GM19467 (cell line): ENCODE measurements around the gene RAPGEF6.
"Not testable (repeated sequence)": the region's sequence is repeated elsewhere in the genome, so short reads cannot be mapped to it uniquely, and the experiment has no call there.

Source experiments
- ATAC-seq: cut with Tn5 transposase; IDR thresholded peaks from one replicate; pipeline ENCODE4 v1.9.1; 2021; ENCODE audit warnings: mild to moderate bottlenecking, moderate library complexity; ENCODE audit not compliant: unreplicated experiment

Gene RAPGEF6

DNA sequence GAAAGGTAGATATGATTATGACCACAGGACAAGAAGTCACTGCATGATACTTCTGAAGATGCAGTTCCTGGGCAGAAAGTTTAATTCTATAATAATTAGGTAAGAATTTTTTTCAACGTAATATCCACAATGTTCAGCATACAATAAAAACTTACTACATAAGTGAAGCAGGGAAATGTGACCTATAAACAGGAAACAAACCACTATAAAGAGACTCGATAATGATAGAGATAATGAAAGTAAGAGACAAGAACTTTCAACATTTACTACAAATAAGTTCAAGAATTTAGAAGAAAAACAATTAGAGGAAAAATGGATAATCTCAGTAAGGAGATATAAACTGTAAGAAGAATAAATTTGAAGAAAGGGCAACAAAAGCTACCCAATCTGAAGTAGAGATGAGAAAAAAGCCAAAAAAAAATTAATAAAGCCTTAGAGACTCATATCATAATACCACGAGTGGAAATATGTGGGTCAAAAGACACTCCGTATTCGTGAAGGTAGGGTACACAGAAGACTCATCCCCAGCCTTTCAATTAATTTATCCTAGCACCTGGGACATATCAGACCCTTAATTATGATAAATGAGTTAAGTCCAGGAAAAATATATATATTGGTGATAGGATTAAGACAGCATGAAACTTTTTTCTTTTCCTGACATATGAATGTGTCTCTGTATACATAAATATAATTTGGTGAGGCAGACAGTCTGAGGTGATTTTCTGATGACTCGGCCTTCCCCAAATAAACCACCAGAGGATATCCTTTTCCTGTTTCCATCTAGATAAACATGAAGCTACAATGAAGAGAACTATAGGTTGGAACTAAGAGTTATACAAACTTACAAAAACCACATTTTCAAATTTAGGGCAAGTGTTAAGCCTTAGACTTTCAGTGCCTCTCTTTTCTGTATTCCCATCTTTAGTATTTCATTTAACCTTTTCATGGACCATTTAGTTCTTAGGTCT, 120.4 kb downstream of the RAPGEF6 start:
- ATAC-seq, result no peak

DNA sequence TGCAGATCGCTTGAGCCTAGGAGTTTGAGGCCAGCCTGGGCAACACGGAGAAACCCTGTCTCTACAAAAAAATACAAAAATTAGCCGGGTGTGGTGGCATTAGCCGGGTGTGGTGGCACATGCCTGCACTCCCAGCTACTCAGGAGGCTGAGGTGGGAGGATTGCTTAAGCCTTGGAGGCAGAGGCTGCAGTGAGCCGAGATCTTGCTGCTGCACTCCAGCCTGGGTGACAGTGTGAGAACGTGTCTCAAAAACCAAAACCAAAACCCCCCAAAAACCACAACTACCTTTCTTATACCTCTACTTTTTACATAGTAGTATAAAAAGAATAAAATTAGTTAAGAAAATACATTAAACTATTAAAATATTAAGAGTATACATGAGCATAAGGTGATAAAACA, 121.2 kb downstream of the RAPGEF6 start:
- ATAC-seq, result no peak

DNA sequence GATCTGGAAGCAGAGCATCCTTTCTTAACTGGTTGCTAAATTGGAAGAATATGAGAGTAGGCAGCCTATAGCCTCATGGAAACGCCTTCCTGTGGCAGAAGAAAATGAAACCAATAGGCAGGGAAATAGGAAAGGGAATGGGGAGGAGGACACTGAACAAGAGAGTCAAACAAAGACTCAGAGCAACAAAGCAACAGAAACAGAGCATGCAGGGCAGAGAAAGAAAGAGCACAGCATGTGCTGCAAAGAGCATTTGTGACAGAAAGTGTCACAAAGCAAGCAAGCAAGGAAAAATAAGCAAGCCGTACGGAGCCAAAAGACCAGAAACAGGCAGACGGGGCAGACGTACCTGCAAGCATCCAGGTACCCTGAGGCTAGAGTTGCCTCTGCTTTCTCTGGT, 123.1 kb downstream of the RAPGEF6 start:
- ATAC-seq, result no peak

DNA sequence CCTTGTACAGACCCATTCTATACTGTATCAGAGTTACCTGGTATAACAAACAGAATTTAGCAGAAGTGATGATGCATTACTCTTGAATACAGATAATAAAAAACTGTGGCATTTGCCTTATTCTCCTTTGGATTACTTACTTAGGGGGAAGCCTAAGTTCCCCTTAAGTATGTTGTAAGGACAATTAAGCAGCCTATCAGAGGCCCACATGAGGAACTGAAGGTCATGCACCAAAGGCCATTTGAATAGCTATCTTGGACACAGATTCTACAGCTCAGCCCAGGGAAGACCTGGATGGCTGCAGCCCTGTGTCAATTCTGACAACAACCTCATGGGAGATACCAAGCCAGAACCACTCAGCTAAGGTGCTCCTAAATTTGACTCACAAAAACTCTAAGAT, 125.2 kb downstream of the RAPGEF6 start:
- ATAC-seq, result no peak

DNA sequence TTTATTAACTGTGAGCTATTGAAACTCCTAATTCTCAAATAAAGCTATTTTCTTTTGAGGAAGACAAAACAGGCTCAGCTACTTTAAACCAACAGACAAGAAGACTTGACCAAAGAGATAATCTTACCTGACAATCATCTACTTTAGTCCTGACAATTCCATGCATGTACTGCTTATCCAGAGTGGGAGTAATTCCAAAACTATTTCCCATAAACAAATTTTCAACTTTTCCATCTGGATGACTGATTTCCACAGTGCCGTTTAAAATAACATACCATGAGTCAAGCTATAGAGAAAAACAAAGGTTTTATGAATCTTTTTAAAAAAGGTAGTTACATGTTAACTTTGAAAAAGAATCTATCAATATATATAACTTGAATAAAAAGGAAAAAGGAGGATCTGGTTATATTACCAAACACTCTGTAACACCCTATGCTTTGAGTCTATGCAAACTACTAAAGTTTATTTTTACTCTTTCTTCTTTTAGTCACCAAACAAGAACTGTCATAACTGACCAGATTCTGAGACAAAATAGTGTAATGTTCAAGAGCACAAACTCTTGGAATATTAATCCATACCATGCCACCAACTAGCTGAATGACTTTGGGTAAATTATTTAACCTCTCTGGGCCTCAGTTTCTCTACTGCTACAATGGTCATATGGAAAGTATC, 129.7 kb downstream of the RAPGEF6 start:
- ATAC-seq, result no peak

DNA sequence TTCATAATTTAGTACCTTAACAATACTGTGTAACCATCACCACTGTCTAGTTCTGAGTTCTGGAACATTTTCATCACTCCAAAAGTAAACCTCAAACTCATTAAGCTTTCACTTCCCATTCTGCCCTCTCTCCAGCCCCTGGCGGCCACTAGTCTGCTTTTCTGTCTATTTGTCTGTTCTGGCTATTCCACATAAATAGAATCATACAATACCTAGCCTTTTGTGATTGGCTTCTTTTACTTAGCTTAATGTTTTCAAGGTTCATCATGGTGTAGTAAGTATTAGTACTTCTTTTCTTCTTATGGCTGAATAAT, 138.7 kb downstream of the RAPGEF6 start:
- ATAC-seq, result peak; percentile 96

DNA sequence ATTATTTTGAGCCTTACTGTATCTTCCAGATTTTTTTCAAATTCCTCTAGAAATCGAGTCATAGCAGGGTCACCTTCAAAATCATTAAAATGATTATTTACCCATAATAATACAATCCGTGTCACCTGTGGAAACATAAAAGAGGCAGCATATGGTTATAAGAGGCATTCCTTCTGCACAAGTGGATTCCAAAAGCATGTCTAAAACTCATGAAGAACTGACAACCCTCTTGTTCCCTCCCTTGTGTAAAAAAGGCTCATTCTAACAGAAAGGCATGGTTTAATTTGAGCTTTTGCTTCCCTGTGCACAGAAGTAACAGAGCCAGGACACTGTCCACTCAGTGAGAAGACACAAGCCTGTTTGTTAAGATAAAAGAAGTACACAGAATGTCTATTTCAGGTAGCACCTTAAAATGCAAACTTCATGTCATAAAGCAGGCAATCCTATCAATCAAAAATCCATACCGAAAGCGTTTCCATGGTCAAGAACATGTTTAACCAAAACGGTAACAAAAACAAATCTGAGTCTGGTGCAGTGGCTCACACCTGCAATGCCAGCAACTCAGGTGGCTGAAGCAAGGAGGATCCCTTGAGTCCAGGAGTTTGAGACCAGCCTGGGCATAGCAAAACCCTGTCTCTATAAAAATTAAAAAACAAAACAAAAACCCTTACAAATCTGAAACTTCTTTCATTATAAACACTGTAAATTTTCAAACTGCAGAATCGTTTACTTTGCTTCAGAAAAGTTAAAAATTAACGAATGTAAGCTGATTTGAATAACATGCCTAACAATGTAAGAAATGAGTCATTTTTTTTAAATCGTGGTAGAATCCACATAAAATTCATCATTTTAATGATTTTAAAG, 139.3 kb downstream of the RAPGEF6 start:
- ATAC-seq, result peak; percentile 28

DNA sequence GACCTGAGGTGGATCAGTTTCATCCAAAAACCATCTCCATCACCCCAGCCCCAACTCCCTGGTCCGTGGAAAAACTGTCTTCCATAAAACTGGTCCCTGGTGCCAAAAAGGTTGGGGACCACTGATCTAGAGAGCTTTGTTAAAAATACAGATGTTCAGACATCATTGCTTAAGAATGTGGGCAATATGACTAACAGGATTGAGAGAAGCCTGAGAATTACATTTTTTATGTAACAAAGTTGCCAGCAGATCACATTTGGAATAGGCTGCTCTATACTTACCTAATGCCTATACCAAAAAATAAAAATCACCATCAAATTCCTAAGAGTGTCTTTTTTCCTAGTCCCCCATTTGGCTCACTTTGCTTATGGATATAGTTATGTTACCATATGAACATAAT, 143.3 kb downstream of the RAPGEF6 start:
- ATAC-seq, result no peak

DNA sequence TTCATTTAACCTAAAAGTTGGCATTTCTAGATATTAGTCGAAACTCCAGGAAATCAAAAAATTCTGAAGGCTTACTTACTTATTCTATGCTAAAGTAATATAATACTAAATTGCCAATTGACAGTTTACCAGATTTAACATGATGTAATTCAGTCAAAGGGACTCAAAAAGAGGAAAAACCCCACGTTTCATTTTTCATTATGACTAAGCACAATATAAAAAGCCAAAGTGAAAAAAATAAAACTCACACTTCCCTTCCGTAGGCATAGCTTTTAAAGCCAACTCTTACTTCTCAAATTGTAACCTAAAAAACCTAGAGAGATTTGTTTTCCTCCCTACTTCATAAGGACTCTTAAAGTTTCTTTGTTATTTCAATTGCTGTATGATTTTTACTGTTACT, 146.6 kb downstream of the RAPGEF6 start:
- ATAC-seq, result peak; percentile 81

DNA sequence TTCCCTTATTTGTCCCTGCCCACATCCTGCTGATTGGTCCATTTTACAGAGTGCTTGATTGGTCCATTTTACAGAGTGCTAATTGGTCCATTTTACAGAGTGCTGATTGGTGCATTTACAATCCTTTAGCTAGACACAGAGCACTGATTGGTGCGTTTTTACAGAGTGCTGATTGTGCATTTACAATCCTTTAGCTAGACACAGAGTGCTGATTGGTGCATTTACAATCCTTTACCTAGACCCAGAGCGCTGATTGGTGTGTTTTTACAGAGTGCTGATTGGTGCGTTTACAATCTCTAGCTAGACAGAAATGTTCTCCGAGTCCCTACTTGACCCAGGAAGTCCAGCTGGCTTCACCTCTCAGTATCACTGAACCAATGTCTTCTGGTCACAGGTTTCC, 147.7 kb downstream of the RAPGEF6 start:
- not testable (repeated sequence) for ATAC-seq

DNA sequence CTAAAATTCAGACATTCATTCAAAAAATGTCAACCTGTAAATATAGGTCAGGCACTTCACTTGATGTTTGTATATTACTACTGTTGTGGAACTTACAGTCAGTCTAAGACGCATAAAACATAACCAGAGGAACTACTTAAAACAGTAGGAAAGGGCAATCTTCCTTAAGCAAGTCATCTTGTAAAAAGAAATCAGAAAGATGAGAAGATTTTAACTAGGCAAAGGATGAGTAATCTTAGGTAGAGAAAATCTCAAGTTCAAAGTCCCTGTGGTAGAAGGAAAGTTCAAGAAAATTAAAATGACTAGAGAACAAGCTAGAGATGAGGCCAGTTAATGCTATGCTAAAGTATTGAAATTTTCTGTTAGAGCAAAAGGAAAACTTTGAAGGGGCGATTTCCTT, 152.4 kb downstream of the RAPGEF6 start:
- ATAC-seq, result no peak

DNA sequence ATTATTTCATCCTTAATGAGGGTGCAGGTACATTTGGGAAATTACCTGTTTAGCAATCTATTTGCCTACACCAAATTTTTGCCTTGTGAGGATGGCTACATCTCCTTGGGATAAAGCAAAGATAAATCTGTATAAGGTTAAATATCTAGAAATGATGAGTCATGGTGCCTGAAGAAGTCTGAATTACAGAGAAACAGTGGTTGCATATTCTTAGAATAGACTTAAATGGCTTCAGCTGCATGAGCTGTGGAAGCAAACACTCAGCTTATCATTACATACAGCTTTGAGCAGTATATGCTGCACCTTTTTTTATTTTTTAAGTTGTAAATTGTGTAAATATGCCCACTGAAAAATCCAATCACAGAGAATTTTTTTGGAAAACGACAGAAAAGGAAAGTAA, 153.5 kb downstream of the RAPGEF6 start:
- no peak for ATAC-seq

DNA sequence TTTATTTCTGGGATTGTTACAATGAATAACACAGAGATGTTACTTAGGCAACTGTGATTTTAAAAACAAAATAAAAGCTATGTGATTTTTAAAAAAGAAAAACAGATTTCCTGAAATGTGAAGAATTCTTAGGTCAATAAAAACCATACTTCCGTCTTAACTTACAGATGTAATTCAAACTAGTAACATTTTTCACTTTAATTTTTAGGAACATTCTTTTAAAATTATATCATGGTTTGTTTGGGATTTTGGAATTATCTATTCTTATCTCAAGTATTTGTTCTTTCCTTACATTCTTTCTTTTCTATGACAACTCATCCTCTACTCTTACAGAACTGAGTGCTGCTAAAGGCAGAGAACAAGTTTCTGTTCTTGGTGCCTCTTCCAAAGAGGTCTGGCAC, 159.5 kb downstream of the RAPGEF6 start:
- no peak for ATAC-seq

DNA sequence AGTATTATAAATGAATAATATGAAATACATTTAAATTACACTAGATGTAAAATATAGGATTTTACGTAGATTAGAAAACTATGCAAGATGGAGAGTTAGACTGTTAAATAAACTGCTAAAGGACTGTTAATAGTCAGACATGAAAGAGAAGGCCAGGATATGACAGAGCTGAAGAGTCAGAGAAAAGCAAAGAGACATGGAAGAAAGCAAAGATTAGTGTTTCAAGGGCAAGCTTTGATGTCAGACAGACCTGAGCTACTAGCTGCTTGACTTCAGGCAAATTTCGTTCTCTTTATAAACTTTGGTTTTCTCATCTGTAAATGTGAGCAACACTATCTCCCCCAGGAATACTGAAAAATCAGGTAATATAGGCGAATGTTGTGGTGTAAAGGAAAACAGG, 161.3 kb downstream of the RAPGEF6 start:
- ATAC-seq, result no peak

DNA sequence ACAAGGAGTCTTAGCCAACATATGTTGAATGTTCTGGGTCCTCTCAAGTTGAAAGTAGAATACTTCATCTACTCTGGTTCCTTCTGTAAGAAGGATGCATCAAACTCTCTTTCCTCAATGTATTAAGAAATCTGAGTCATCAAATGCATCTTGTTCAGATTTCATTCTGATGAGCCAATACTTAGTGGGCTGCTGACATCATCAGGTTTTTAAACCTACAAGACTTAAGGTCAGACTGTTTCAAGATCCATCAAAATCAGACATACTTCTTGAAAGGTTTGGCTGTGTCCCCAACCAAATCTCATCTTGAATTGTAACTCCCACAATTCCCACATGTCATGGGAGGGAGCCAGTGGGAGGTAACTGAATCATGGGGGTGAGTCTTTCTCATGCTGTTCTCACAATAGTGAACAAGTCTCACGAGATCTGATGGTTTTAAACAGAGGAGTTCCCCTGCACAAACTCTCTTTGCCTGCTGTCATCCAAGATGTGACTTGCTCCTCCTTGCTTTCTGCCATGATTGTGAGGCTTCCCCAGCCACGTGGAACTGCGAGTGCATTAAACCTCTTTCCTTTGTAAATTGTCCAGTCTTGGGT, 168.8 kb downstream of the RAPGEF6 start:
- no peak for ATAC-seq

DNA sequence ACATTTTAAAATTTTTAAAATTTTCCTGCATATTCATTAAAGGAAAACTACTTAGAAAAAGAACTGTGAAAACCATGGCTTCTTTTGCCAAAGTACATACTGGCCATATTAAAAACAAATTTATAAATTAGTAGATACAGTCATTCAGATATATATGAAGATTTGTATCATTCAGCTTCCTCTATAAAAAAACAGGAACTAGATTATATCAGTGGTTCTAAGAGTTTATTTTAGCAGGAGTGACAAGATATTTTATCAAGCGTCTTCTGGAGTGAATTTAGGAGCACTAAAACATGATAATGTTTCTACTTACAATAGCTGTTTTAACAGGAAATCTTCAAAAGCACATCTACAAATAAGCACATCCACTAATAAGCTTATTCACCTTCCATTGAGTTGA, 171.4 kb downstream of the RAPGEF6 start:
- no peak for ATAC-seq

DNA sequence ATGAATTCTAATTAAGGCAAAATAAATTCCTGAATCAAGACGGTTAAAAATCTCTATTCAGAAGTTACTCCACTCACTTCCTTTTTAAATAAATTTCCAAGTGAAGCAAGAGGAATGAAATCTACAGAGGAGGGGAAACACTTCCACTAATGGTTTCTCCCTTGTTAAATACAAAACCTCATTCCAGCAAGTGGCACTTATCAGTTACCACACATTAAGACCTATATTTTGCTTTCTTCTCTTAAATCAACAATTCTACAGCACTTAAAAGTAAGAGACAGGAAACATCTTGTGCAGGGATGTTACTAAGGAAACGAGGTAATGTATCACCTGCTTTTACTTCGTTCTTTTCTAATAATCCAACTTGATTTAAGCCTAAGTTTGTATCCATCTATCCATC, 172.6 kb downstream of the RAPGEF6 start:
- ATAC-seq, result no peak

DNA sequence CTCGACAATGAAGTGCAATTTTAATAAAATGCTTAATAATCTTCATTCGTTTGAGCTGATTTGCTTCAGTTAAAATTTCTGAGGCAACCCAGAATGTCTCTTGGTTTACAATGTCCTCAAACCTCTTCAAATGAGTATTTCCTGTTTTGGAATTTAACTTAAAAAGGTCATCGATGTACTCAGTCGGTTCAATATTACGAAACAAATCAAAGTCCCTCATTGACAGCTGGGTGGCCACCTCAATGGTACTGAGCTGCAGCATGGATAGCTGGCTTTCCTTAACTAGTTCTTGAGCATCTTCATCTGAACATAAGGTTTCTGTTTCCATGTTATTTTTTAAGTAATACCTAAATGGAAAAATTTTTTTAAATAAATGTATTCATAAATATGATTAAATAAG, 173.3 kb downstream of the RAPGEF6 start:
- ATAC-seq, result no peak

DNA sequence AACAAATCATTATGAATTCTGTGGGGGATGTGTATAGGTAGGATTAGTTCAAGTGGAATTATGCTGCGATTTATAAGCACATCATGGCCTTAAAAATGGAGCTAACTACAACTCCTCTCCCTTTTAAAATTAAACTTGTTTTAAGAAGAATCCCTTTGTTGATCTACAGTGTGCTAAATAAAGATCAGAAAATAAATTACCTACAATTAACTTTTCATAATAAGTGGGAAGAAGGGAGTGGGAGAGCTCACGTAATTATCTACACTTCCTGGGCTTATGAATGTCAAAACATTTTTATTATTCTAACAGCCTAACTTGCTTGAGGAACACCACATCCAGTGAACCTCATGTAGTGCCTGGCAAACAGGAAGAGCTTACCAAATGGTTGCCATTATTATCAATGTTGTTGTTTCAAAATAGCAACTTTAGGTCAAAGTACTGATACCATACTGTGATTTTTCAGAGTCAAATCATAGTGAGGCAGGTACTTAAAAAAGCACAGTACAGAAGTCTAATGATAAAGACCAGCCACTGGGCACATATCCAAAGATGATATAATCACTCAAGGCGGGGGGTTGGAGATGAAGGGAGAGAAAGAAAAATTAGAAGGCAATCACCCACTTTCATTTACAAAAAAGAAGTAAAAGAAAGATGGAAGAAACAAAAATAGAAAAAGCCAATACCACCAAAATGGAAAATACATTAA, 174.0 kb downstream of the RAPGEF6 start:
- no peak for ATAC-seq

DNA sequence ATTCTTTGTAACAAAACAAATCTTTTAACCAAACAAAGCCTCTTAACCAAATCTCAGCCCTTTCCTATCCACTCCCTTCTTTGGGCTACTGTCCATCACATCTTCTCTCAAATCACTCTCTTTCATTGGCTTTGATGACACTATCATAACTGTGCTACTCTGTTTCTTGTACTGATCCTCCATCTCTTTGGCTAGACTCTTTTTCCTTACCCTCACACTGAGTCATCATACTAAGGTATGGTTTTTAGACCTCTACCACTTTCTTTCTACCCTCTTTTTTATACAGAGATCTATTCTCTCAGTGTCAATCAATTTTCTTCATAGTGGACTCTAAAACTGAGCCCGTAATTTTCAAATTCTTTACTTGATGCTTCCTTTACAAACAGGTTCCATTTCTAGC, 174.9 kb downstream of the RAPGEF6 start:
- no peak for ATAC-seq

DNA sequence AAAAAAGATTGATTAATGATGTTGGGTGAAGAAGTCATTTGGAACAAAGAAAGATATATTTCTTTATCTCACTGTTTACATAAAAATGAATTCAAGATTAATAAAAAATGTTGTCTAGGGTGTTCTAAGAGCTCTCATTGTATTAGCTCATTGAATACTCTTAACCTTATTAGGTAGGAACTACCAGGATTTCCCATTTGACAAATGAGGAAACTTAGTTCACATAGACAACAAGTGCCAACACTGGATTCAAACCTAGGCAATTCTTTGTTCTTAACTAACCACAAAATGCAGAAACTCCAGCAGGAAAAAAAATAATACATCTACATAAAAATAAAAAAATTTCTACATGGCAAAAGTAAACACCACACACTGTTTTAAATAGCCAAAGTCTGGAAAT, 175.8 kb downstream of the RAPGEF6 start:
- no peak for ATAC-seq
